ENCODE measurements around the gene LPGAT1. TPM values are rescaled to one million over a fixed set of nuclear protein-coding genes. Genes with fewer than 3 reads are reported as not detected.

The LPGAT1 gene
- total and polyA plus RNA-seq, 2 of the 13 experiments (the other 11 are each of a cell fraction or from before 2014, with no cell fraction given), result 12.1 to 48.3 TPM

DNA sequence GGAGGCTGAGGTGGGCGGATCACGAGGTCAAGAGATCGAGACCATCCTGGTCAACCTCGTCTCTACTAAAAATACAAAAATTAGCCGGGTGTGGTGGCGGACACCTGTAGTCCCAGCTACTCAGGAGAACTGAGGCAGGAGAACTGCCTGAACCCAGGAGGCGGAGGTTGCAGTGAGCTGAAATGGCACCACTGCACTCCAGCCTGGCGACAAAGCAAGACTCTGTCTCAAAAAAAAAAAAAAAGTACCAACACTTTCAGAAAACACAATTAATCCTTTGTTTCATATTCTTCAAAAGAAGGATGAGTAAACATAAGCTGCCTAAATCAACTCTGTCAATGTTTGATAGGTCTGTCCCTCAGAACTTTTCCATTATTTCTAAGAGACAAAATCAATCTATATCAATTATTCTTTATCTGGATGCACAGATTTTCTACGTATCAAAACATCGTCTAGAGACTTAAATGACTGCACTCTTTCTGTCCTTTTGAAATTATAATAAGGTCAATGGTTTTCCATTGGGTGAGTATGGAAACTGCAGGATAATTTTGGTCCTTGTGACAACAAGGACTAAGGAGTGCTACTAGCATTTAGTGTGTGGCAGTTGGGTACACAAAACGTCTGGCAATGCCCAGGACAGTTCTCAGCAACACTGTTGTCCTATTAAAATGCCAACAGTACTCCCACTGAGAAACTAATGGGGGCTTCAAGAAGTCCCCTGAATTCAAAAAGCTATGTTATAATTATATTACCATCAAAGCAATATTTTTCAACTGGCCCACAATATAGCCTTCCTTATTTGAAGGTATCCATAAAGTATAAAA is 40.7 kb downstream of the LPGAT1 start (continued):
- TF ChIP-seq ARID3A (IDR thresholded peaks at IDR 0.05; ENCODE audit: low read depth, low read length), result peak; percentile 36; the same call in 1 of the 2 replicates
- peak; percentile 78 for TF ChIP-seq ZBTB38 (CRISPR knock-in tag; IDR thresholded peaks at IDR 0.05)
- no peak for TF ChIP-seq ZNF17 (CRISPR knock-in tag; IDR thresholded peaks at IDR 0.05)
- peak; percentile 47; the same call in 1 of the 2 replicates for TF ChIP-seq ZGPAT (CRISPR knock-in tag; IDR thresholded peaks at IDR 0.05)
- TF ChIP-seq NFYC (CRISPR knock-in tag; IDR thresholded peaks at IDR 0.05), result no peak
- TF ChIP-seq HNF4A (CRISPR knock-in tag; IDR thresholded peaks at IDR 0.05), result peak; percentile 19; the same call in 1 of the 2 replicates
- peak; percentile 91 for TF ChIP-seq ZNF460 (CRISPR knock-in tag; IDR thresholded peaks at IDR 0.05; ENCODE audit: borderline replicate concordance)
- TF ChIP-seq SOX5 (CRISPR knock-in tag; IDR thresholded peaks at IDR 0.05; ENCODE audit: borderline replicate concordance), result peak; percentile 84; the same call in 1 of the 2 replicates
- TF ChIP-seq SOX13 (IDR thresholded peaks at IDR 0.05), result no peak
- peak in 1 of 2 experiments; percentile 69; a peak in 2 of 4 replicates for TF ChIP-seq SOX13 (CRISPR knock-in tag; conservative IDR thresholded peaks at IDR 0.05 in 1 of 2, IDR thresholded peaks at IDR 0.05 in 1 of 2)
- no peak for TF ChIP-seq ZNF614 (CRISPR knock-in tag; IDR thresholded peaks at IDR 0.05; ENCODE audit: borderline replicate concordance)
- TF ChIP-seq CHD4 (IDR thresholded peaks at IDR 0.05; ENCODE audit: borderline replicate concordance, low read length), result peak; percentile 90; the same call in 1 of the 2 replicates
- TF ChIP-seq FOXA1 (IDR thresholded peaks at IDR 0.05), result no peak
- TF ChIP-seq FOXA1 (CRISPR knock-in tag; IDR thresholded peaks at IDR 0.05), result peak; percentile 31; the same call in 1 of the 2 replicates
- no peak for TF ChIP-seq HNF1A (IDR thresholded peaks at IDR 0.05; ENCODE audit: low read depth)
- peak; percentile 19; the same call in 1 of the 2 replicates for TF ChIP-seq HNF1A (CRISPR knock-in tag; IDR thresholded peaks at IDR 0.05; ENCODE audit: borderline replicate concordance)
- TF ChIP-seq ISX (CRISPR knock-in tag; conservative IDR thresholded peaks at IDR 0.05), result no peak

Data from HepG2 (cell line).